Hematopoietic multipotent progenitor cell treated with erythropoietin and hydrocortisone succinate and interleukin-3 and kit ligand, for 4 days (in vitro differentiated cells): ENCODE measurements around the gene RAB6B.

Source experiments
- DNase-seq: peaks from one replicate; pipeline ENCODE4 v3.0.0-alpha.2; 2015

The RAB6B gene

DNA sequence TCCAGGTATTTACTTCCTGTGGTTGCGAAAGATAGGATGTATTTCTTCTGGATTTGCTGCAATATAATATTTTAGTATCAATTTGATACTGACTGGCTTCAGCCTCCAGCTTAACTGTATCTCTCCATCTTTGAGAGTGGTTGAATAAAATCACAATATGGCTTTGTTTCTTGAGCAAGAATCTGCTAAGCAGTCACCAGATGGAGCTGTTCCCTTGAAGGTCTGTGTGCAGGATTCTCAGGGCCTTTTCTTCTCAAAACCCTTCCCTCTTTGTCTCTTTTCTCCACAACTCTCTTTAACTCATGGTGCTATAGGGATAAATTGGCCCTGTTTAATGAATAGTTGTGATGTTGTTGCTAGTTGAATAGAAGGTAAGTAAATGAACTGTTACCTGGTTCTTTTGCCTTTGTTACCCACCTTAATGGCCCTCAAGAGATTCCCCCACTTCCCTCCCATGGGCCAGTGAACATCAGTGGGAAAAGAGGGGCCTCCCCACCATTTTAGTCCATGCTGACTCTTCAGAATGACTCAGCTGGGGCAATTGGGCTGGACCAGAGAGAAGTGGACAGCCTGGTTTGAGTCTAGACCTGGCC lies 34.8 kb upstream of the RAB6B start:
- DNase-seq: peak; percentile 87

DNA sequence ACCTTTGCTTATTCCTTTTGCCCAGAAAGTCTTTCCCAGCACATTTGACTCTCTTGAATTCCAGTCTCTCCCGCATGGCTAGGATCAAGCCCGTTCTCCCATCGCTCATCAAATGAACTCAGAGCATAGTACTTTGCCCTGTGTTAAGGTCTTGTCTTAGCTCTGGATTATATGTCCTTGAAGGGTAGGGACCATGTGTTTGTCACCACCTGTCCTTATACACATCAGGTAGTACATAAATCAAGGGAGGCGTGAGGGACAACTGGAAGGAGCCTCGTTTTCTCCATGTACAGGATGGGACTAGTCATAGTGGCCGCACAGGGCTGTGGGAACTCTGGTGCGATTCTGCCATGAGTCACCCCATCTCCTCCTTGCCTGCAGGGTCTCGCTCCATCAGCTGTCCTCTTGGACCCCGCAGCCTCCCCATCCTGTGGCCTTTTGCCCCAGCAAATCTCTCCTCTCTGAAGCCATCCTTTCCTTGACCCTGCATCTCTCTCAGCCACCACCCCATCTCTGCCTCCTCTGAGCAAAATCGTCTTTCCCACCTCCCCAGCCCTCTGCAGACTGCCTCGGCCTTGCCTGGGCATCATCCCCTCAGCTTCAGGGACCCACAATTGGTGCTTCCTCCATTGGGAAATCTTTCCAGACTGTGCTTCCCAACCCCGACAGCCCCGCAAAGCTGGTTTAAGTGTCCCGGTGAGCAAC lies 33.4 kb upstream of the RAB6B start:
- no peak for DNase-seq

DNA sequence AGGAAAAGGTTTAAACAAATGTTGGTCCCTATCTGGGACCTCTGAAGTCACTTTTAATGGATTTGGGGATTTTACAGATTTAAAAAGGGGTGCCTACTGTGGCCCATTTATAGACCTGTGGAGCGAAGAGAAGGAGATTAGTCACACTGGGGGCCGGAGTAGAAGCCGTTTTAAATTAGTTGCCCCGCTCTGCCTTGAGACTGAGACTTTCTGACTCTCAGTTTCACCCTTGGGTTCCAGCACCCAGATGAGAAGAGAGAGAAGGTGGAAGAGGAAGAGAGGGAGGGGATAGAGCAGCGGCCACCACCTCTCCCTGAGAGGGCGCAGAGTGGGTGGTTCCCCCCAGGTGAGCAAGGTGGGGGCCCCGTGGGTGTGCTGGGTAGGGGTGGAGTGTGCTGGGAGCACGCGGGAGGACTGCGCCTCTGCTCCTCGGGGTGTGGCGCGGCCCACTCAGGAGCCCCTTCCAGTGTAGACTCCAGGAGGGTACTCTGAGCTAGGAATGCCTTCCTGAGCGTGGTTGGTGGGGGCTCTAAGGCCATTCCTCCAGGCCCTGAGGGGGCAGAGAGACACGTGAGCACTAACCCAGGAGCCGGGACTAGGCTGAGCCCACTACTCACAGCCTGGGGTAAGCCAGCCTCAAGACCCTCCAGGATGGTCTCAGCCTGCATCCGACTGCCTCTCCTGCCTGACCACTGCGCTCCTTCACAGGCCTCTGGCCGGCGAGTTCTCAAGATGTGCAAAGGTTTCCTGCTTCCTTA lies 32.6 kb upstream of the RAB6B start:
- no peak for DNase-seq

DNA sequence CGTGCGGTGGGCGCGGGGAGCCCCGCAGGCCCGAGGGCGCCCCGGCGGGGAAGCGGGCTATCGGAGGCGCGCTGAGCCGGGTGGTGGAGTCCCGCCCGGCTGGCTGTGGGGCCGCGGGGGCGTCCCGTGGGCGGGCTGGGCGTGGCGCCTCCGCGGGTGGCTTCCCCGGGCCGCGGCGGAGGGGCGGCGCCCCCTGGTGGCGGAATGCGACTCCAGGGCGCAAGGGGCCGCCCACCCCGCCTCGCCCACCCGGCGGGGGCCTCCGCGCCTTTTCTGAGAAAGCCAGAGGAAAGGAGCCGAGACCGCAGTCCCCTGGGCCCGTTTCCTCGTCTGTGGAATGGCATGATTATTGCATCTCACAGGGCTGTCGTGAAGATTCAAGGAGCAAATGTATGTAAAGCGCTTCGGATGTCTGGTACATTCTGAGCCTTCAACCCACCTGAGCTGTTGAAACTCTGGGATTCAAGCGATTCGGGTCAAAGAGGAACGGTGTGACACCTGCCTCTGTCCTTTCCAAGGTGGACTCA lies 31.9 kb upstream of the RAB6B start:
- peak; percentile 77 for DNase-seq

DNA sequence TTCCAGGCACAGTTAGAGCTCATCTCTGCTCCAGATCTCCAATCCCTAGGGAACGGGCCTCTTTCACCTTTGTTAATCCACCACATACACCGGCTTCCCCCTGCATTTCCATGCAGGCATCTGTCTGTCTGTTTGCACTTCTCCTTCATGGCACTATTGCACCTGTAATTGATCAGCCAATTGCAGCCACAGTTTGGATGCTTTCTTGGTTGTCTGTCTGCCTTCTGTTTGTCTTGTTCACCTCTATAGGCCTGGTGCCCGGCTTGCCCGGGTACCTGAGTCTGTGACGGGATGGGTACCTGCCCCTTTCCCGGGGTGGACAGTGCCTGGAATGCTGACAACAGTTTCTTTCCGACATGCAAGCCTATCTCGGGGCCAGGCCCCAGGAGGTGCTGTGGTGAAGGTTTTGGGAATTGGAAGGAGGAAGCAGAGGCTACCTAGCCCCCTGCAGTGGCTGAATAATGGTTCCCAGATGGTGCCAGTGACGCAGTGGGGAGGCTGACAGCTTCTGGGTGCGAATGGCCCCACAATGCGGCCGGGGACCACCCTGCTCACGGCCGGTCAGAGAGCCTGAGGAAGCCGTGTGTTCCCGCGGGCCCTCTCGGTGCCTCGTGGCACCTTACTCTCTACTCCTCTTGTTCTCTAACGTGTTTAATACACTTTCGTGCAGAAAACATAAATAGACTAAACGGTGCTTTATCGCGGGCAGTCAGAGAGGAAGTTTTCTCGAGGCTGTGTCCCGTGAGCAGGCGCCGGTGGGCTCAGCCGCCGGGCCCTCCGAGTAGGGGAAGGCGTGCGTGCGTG lies 31.3 kb upstream of the RAB6B start:
- no peak for DNase-seq

DNA sequence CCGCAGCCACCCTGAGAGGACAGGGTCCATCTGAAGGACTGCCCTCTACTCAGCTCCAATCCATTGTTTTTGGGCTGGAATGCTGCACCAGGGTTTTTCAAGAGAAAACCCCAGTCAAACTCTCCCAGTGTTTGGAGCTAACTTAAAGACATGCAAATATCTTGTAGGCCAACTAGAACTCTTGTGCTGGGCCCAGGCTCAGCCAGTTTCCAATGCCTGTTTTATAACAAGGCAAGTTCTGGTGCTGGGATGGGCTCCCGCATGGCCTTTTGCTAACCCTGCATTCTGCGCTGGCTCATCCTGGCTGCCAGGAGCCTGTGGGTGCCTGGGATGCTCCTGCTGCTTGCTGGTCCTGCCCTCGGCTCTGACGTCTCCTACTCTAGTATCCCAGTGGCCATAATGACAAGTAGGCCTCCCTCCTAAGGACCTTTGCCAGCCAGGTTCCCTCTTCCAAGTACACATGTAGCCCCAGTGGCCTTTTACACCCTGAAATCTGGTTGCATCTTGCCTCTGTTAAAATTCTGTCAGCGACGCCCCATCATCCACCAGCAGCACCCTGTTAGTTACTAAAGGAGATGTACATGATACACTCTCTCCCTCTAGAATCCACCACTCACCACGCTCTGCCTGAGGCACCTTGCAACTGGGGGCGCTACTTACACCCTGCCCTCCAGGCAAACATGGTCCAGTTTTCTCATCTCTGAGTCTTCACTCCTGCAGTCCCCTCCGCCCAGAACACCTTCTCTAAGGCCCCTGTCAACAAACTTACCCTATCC lies 30.5 kb upstream of the RAB6B start:
- no peak for DNase-seq

DNA sequence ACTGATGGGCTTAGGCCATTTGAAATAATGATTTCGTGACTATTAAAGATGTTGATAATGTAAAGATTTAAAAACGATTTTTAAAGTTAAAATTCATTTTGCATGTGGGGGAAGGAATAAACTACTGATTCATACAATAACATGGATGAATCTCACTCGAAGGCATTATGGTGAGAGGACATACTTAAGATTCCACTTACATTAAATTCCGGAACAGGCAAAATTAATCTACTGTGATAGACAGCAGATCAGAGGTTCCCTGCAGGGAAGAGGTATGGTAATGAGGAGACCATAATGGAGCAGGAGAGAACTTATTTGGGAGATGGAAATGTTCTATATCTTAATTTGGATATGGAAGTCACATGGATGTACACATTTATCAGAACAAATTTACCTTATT lies 28.4 kb upstream of the RAB6B start:
- DNase-seq: no peak

DNA sequence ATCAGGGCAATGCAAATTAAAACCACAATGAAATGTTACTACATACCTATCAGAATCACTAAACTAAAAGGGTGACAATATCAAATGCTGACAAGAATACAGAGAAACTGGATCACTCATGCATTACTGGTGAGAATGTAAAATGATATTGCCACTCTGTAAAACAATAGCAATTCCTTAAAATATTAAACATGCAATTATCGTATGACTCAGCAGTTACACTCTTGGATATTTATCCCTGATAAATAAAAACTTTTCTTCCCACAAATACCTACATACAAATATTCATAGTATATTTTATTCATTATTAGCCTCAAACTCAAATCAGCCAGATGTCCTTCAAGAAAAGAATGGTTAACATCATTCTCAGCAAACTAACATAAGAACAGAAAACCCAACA lies 25.9 kb upstream of the RAB6B start:
- DNase-seq: no peak

DNA sequence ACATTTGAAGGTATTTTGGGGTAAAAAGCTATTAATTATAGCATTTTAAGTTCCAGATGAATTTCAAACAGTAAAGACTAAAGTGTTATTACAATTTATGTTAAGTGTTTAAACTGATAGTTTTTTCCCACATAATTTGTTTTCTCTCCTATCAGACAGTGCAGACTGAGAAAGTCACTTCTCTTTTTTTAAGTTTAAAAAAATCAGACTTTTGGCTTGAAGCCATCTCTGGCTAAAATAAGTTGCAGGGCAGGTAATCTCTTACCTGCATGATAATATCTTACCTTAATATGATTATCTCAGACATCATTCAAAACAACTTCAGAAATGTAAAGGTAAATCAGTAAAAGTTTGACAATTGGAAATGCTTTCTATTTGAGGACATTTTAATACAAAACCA lies 21.5 kb upstream of the RAB6B start:
- DNase-seq: peak; percentile 48

DNA sequence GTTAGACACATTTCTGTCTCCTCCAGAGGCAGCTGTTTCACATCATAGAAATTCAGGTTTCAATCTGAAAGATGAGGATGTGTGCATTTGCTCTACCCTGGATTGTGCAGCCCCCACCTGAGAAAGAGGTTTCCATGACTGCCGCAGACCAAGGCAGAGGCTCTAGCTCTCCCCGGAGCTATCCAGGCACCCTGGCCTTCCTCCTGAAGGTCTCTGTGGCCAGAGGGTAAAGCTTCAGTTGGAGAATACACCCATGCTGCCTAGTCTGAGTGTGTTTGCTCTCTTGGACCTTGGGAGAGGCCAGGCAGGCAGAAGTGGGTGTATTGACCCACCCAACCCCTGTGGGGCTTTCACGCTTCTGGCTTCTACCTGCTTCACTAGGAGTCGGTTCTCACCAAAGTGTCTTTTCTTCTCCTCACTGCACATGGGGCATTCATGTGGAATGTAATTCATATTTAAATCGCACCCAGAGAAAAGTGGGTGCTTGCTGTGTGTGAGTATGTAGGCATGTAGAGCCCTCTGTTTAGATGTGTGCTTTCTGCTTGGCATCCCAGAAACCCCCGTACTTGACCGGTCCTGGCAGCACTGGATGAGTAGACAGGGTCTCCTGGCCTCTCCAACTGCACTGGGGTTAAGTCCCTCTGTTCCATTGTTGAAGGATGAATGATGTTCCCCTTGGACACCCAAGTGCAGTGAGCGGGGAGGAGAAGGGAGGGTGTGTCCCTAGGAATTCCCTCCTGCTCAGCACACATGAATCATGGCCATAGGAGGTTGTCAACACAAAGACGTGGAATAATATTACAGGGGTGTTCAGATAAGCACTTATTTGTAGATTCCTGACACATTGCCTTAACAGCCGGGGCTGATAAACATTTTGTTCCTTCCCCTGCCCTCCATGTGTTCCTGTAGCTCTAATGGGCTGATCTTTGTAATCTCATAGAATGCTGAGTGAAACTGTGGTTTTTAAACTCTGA lies 20.3 kb upstream of the RAB6B start:
- DNase-seq: peak; percentile 56

DNA sequence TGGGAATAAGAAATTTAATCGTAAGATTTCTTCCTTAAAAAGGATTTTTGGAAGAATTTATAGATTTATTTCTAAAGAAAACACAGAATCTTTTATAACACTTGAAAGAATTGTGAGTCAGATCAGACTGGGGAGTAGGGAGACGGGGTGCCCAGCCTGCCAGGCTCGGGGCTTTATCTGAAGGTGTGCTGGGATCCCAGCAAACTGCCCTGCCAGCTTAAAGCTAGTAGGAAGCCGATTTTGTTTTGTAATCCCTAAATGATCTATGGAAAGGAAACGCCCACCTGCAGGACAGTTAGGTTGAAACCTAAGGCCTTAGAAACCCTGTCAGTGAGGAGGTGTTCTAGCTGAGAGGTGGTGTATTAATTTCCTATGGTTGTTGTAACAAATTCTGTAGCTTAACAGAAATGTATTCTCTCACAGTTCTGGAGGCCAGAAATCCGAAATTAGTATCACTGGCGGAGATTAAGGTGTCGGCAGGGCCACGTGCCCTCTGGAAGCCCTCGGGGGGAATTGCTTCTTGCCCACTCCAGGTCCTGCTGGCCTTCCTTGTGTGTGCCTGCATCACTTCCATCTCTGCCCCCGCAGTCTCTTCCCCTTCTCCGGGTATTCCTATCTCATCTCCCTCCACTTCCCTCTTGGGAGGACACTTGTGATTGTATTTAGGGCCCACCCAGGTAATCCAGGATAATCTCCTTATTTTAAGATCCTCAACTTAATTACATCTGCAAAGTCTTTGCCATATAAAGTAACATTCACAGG lies 19.3 kb upstream of the RAB6B start:
- no peak for DNase-seq

DNA sequence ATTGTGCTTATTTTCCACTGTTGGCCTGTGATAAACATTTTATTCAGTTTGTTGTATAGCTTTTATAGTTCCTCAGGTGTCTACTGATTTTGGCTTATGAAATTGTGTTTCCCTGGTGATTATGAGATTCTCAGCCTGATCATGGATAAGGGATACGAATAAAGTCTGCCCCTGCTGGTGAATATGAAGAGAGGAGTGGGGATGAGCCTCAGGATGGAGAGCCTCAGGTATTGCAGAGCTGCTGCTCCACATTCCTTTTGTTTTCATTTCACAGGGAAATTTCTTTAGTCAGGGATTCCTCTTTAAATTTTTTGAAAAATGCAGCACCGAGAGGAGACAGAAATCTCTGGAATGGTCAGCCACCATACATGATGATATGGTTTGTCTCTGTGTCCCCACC lies 14.7 kb upstream of the RAB6B start:
- no peak for DNase-seq

DNA sequence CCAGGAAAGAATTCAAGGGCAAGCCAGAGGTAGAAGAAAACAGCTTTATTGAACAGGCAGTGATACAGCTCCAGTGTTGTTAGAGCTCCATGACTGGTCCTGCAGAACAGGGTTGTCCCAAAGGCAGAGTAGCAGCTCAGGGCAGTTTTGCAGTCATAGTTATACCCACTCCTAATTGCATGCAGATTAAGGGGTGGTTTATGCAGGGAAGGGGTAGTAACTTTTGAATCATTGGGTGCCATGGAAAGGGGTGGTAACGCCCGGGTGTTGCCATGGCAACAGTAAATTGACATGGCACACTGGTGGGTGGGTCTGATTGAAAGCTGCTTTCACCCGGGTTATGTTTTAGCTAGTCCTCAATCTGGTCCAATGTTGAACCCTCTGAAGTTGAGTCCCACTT lies 9.7 kb upstream of the RAB6B start:
- DNase-seq: no peak

DNA sequence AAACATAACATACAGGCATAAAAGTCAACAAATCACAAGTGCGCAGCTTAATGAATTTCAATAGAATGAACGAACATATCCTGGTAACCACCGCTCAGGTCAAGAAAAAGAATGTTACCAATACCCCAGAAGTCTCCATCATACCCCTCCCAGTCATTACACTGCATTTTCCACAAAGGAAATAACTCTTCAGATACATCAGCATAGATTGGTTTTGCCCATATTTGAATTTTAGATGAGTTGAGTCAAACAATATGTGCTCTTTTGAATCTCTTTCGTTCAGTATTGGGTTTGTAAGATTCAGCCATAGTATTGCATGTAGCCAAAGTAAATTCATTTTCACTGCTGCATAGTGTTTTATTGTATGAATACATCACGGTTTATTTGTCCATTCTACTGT lies 6.2 kb upstream of the RAB6B start:
- no peak for DNase-seq

DNA sequence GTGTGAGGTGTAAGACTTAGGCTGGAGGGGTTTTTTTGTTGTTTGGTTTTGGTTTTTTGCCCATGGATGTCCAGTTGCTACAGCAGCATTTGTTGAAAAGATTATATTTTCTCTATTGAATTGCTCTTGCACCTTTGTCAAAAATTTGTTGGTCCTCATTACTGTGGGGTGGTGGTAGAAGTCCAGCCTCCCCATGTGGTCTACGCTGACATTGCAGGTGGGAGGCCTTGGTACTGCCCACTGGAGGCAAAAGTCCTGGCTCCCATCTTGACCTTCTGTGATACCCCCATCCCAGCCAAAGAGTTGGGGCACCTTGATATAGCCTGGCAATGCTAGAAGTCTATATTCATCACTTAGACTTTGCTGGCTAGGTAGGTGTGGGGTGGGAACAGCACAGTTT lies 5.4 kb upstream of the RAB6B start:
- peak; percentile 45 for DNase-seq

DNA sequence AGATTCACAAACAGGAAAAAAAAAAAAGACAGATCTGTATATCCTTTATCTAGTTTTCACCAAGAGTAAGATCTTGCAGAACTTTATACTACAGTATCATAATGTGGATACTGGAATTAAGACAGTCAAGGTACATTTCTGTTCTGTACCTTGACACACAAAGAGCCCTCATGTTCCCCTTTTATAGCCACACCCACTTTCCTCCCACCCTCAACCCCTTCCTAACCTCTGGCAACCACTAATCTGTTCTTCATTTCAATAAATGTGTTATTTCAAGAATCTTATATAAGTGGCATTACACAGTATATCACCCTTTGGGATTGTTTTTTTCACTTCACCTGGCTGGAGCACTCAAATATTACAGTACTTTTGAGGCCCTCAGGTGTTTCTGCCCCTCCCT lies 3.6 kb upstream of the RAB6B start:
- peak; percentile 53 for DNase-seq

DNA sequence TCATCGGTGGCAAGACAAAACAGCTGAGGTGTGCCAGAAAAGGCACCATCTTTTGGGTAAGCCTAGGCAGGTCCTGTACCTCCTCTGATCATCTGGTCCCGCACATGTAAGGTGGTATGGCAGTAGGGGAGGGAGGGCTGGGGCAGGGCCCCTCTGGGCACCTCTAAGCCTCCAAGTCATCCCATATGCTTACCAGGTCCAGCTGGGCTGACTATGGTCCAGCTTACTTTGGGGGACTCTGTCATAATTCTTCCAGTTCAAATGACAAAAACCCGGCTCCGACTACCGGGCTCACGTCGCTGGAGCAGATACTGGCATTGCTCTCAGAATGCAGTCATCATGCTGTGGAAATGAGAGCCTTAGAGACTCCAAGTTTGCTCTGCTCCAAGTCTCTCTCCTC lies 1.9 kb upstream of the RAB6B start:
- no peak for DNase-seq

DNA sequence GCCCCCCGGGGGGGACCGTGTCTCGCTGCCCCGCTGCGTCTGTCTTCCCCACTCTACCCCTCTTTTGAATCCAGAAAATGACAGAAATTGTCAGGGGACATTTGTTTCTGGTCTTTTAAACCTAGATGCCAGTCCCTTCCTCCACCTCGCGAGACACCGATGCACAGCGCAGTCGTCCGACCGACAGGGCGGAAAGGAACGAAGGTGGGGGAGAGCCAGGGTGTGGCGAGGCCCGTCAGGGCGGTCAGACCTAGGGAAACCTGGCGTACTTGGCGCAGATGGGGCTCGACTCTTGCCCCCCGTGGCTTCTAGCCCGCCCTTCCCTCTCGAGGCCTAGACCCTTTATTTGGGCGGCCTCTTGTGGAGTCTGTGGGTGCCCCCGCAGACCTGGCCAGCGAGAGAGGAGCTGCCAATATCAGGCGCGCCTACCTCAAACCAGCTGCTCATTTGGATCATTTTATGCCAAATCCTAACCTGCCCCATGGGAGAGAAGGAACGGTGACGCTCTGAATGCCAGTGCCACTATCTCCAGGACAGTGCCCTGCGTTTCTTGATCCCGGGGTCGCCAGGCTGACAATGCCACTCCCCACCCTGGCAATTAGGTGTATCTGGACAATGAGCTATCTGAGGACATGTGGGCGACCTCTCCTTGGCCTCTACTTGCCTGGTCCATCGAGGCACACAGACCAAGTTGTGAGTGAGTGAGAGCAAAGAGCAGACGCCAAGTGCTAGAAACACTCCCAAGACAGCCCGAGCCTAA lies 500 bp upstream of the RAB6B start:
- DNase-seq: peak; percentile 64

DNA sequence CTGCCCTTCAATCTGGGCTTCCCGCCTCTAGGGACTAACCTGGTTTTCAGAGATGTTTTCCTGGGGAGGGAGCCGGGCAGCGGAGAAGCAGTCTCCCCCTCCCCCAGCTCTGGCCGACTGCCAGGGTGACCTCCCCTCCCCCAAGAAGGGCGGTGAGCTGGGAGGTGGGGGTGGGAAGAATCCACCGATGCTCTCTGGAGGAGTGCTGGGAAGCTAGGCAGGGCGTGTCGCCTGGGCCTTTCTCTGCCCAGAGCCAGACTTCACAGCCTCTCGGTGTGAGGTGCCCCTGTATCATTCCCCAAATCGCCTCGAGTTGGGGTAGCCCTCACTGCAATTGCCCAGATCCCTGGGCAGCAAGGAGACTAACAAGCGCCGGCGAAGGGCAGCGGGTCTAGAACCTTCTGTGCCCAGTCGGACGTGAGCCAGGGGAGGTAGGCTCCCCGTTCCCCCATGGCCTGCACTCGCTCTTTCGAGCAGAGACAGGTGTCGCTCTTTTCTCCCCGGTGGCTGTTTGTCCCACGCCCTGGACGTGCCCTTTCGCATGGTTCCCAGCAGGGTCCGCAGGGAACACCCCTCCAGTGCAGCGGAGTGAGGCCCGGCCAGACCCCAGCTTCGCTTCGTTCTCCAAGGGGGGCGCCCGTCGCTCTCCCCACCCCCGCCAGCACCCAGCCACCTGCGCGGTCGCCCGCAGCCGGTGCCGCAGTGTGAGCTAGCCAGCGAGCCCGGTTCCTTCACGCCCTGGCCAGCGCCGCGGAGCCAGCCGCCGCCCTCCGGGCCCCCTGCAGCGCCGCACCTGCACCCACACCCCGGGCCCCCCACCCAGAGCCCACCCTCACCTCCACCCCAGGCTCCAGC lies 1.1 kb downstream of the RAB6B start:
- DNase-seq: peak; percentile 33
